Pancreas (tissue), 10 donors: Measurements from ENCODE around the gene PLPP7. TPM values are rescaled to one million over a fixed set of nuclear protein-coding genes. Genes with fewer than 3 reads are reported as not detected.

Source experiments
- ATAC-seq, 4 donors: fragments of 200-7000 bp; cut with Tn5 transposase; one replicate each; pipeline versions ENCODE4 v1.8.0 to v1.9.1; 2020; ENCODE audit warnings: mild to moderate bottlenecking in 4 of 4, moderate library complexity in 4 of 4
- DNase-seq, 6 donors: peaks; one replicate each; pipeline ENCODE4 v3.0.0-alpha.2; 2020
- FAIRE-seq: peaks from 2 replicates; lab custom pipeline; 2012; peaks lifted over from hg19 to GRCh38; lab: Jason Lieb, UNC
- H3K27ac ChIP-seq, 4 donors: fragments of 200-600 bp; sonication (generic); 1 replicate in 3 of 4; 2 replicates in 1 of 4; pipeline versions ENCODE4 v1.5.0 to v1.8.0; 2020
- H3K27me3 ChIP-seq, 4 donors: fragments of 200-600 bp; one replicate each; pipeline ENCODE4 v1.8.0; 2021
- H3K36me3 ChIP-seq, 3 donors: fragments of 200-600 bp; sonication (generic) in 1 of 3; one replicate each; pipeline versions ENCODE4 v1.5.0 to v1.8.0; 2020 to 2021
- H3K4me1 ChIP-seq, 3 donors: fragments of 200-600 bp; one replicate each; pipeline ENCODE4 v1.8.0; 2021
- H3K4me3 ChIP-seq, 4 donors: fragments of 200-600 bp; sonication (generic) in 2 of 4; one replicate each; pipeline versions ENCODE4 v1.5.0 to v1.8.0; 2020 to 2021
- H3K9me3 ChIP-seq, 4 donors: fragments of 200-600 bp; one replicate each; pipeline ENCODE4 v1.8.0; 2021
- CTCF ChIP-seq, 4 donors: fragments of 200-600 bp; sonication (generic) in 3 of 4; IDR thresholded peaks; one replicate each; pipeline versions ENCODE4 v1.5.0 to v1.8.0; 2021; ENCODE audit warnings: antibody characterized with exemption in 4 of 4
- WGBS, 2 donors: extraction: QIAGEN DNeasy Blood & Tissue Kit; methylation state at CpG; one replicate each; pipeline ENCODE4 v1.1.7; 2013; 5-methylcytosine and 5-hydroxymethylcytosine counted together
- intact Hi-C, 3 donors: fragments of 100-400 bp; cut with DNase I; formaldehyde crosslinking; loops; one replicate each; pipeline versions ENCODE4 v1.11.1 to v1.14.2; 2022
- polyA plus RNA-seq, 2 donors: library from polyadenylated mRNA; stranded (reverse); fragments of 200-250 nt; gene quantifications; one replicate each; pipeline ENCODE4 v1.2.3, GENCODE V29; 2013
- total RNA-seq, 6 donors: library from RNA; stranded (reverse); fragmentation: NEBNext Ultra II Directional in 4 of 6; extraction: Animal tissue kit (Norgen Biotek cat#: 25700) in 4 of 6; gene quantifications; one replicate each; pipeline versions ENCODE4 v1.2.1 to v1.2.4, GENCODE V29; 2021 to 2023
- donor health status: healthy with polysubstance abuse.
- donor health status: DM: no; HTN: no; CAD: no; lungs with moderate emphysema.
- donor health status: DM: no; HTN: no; CAD: no.
- donor health status: control.
- donor health status: control.
- donor health status: Bipolar disorder and iron deficiency.
- donor health status: DM: yes; HTN: yes; CAD: no.
- donor health status: DM: no; HTN: no; CAD: no.
- donor health status: DM: no; HTN: no; CAD: no.
- donor health status: DM: yes; HTN: yes; CAD: no.

The PLPP7 gene
- total and polyA plus RNA-seq, 8 donors = 0.38 to 2.5 (median 1.3) TPM

- no peaks in the 10 kb centered on the region for H3K27me3 ChIP-seq
- TF ChIP-seq CTCF (IDR thresholded peaks at IDR 0.05) = no peak
- no peak overlapping the region for H3K27ac ChIP-seq
- H3K9me3 ChIP-seq = no peaks in the 10 kb centered on the region
- H3K4me1 ChIP-seq = no peaks in the 10 kb centered on the region
- FAIRE-seq = no peak
- intact Hi-C loops = no loop called here
- no peaks in the 10 kb centered on the region for H3K36me3 ChIP-seq
- WGBS, 2 donors = 85 to 88% methylated on average over 22 to 31 of the region's 31 CpGs
- no peak for ATAC-seq
- no peak for DNase-seq
- no peak overlapping the region for H3K4me3 ChIP-seq
These were observed 18.5 kb downstream of the PLPP7 start for GRCh38 chr9:131307974-131308373.

DNA sequence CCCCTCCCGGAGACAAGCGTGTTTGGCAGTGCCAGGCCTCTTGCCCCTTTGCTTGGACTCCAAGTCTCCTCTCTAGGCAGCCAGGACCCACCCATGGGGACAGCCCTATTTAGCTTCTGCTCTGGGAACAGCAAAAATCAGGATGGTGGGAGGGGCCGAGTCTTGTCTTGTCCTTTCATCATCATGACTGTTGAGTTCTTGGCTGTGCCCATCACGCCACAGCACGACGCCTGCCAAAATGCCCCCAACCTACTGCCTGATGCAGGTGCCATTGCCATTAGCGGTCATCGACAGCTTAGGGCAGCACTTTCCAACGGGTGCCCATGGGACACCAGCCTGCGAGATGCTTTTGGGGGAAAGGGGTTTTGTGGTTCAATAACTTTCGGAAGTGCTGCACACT lies 18.9 kb downstream of the PLPP7 start:
- Histone ChIP-seq H3K27me3 (no peaks in the 10 kb centered on the region), H3K9me3 (no peaks in the 10 kb centered on the region), H3K4me1 (no peaks in the 10 kb centered on the region), H3K36me3 (no peaks in the 10 kb centered on the region), H3K27ac (no peak overlapping the region), H3K4me3 (no peak overlapping the region)
- no peak for DNase-seq
- 84 to 89% methylated on average over 11 of the region's 11 CpGs for WGBS, 2 donors
- no peak for ATAC-seq
- no peak for TF ChIP-seq CTCF (IDR thresholded peaks at IDR 0.05)
- no peak for FAIRE-seq
- intact Hi-C loops = no loop called here

DNA sequence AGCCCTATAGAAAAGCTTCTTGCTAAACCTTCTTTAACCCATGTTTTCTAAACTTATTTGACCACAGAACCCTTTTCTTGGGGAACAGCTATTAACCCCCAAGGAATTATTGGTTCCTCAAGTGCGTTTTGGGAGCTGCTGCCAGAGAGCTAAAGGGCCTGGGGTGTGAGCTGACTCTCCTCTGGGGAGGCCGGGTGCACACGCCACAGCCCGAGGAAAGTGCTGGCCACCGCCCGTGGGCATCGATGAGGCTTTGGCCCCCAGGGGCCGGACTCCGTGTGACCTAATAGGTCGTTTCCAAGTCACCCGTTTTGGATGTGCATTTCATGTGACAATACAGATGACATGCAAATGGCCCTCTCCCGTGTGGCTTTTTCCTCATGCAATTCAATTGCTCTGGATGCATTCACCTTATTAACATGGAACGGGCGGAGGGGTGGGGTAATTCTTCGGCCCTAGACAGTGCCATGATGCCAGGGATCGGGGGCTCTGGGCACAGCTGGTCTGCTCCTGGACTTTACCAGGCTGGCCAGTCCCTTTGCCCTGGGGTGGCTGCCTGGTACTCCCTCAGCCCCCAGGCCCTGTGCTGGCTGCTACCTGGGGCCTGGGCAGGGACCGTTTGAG lies 19.5 kb downstream of the PLPP7 start:
- no peak for TF ChIP-seq CTCF (IDR thresholded peaks at IDR 0.05)
- no peak overlapping the region for H3K4me3 ChIP-seq
- no peaks in the 10 kb centered on the region for H3K36me3 ChIP-seq
- FAIRE-seq = no peak
- DNase-seq = no peak
- WGBS, 2 donors = 73 to 78% methylated on average over 17 of the region's 17 CpGs
- H3K27ac ChIP-seq = no peak overlapping the region
- no peaks in the 10 kb centered on the region for H3K4me1 ChIP-seq
- intact Hi-C loops = no loop called here
- H3K27me3 ChIP-seq = no peaks in the 10 kb centered on the region
- ATAC-seq = no peak
- H3K9me3 ChIP-seq = no peaks in the 10 kb centered on the region

DNA sequence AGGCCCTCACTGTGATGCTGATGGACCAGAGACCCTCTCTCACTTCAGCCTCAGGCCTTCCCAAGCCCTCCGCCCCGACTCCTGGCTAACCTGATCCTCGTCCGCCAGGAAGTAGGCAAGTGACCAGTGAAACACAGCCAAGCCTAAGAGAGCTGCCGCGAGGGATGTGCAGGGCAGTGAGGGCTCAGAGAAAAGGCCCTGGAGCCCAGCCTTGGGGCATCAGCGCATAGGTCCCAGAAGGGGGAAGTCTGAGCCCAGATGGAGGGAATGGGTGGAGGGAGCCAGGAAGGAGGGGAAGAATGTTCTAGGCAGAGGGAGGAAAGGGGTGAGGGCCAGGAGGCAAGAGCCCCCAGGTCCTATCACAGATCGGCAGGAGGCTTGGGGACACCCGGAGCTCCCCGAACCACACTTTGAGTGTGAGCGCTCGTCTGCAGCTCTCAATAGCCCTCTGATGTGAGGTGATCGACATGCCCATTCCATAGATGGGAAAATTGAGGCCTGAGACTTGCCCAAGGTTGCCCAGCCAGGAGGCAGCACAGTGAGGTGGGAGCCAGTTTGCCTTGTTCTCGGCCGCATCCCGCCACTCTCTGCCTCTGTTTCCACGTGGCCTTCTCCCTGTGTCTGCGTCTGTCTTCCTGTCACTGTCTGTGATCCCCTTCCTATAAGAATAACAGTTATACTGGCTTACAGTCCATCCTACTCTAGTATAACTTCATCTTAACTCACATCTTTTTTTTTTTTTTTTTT lies 20.2 kb downstream of the PLPP7 start:
- Histone ChIP-seq H3K27me3 (no peaks in the 10 kb centered on the region), H3K27ac (no peak overlapping the region), H3K36me3 (no peaks in the 10 kb centered on the region), H3K4me1 (no peaks in the 10 kb centered on the region), H3K4me3 (no peak overlapping the region), H3K9me3 (no peaks in the 10 kb centered on the region)
- no peak for TF ChIP-seq CTCF (IDR thresholded peaks at IDR 0.05)
- whole genome bisulfite sequencing, 2 donors = 80 to 87% methylated on average over 18 of the region's 18 CpGs
- DNase-seq (no peak), ATAC-seq (no peak), FAIRE-seq (no peak)
- intact Hi-C loops = no loop called here
